Cardiac muscle cell (in vitro differentiated cells and primary cell): Measurements from ENCODE around the gene BPI. TPM values are rescaled to one million over a fixed set of nuclear protein-coding genes. Genes with fewer than 3 reads are reported as not detected.
"Not testable (repeated sequence)": the region's sequence is repeated elsewhere in the genome, so short reads cannot be mapped to it uniquely, and the experiment has no call there.

Experiments used
- DNase-seq, 2 donors: peaks; one replicate each; pipeline versions ENCODE4 v3.0.0 to v3.0.0-alpha.2; 2010 to 2017; ENCODE audit warnings: low read depth in 1 of 2, low spot score in 1 of 2
- H3K27ac ChIP-seq: fragments of 200-600 bp; sonication (generic); 2 replicates; pipeline ENCODE4 v1.5.1; 2016
- H3K27me3 ChIP-seq: fragments of 200-600 bp; sonication (generic); 2 replicates; pipeline ENCODE4 v1.6.0; 2016; ENCODE audit warnings: control low read depth
- H3K36me3 ChIP-seq: fragments of 200-600 bp; sonication (generic); 2 replicates; pipeline ENCODE4 v1.5.1; 2016; ENCODE audit warnings: control low read depth
- H3K4me1 ChIP-seq: fragments of 200-600 bp; sonication (generic); 2 replicates; pipeline ENCODE4 v1.8.1; 2017; ENCODE audit warnings: low read depth, mild to moderate bottlenecking, mixed run types
- H3K4me3 ChIP-seq: fragments of 200-600 bp; sonication (generic); 2 replicates; pipeline ENCODE4 v1.5.1; 2016; ENCODE audit warnings: mild to moderate bottlenecking
- H3K9me3 ChIP-seq: fragments of 200-600 bp; sonication (generic); 2 replicates; pipeline ENCODE4 v1.5.1; 2017; ENCODE audit warnings: low read depth, mild to moderate bottlenecking, control low read depth
- polyA plus RNA-seq: library from polyadenylated mRNA; unstranded; fragments of >200 nt; fragmentation: Nextera tagmentation; extraction: Ambion mirVana; gene quantifications from 2 replicates; pipeline ENCODE4 v1.2.1, GENCODE V29; 2016
- total RNA-seq: library from RNA; depleted of rRNA; stranded (reverse); fragments of >200 nt; gene quantifications from 2 replicates; pipeline ENCODE4 v1.2.3, GENCODE V29; 2016
- TF ChIP-seq, protein P1 (sequence below): IDR thresholded peaks from 2 replicates; pipeline ENCODE4 v1.5.1; 2012; ENCODE audit warnings: low read depth, mild to moderate bottlenecking, low read length

BPI gene
- total RNA-seq: not detected in 2 replicates
- polyA plus RNA-seq: not detected in 2 replicates

- Histone ChIP-seq H3K36me3 (no peaks in the 10 kb centered on the region), H3K9me3 (no peaks in the 10 kb centered on the region), H3K4me1 (no peaks in the 10 kb centered on the region), H3K27me3 (no peaks in the 10 kb centered on the region), H3K27ac (no peak within 1 kb of the TSS), H3K4me3 (no peak within 1 kb of the TSS)
- TF ChIP-seq, protein P1, sequence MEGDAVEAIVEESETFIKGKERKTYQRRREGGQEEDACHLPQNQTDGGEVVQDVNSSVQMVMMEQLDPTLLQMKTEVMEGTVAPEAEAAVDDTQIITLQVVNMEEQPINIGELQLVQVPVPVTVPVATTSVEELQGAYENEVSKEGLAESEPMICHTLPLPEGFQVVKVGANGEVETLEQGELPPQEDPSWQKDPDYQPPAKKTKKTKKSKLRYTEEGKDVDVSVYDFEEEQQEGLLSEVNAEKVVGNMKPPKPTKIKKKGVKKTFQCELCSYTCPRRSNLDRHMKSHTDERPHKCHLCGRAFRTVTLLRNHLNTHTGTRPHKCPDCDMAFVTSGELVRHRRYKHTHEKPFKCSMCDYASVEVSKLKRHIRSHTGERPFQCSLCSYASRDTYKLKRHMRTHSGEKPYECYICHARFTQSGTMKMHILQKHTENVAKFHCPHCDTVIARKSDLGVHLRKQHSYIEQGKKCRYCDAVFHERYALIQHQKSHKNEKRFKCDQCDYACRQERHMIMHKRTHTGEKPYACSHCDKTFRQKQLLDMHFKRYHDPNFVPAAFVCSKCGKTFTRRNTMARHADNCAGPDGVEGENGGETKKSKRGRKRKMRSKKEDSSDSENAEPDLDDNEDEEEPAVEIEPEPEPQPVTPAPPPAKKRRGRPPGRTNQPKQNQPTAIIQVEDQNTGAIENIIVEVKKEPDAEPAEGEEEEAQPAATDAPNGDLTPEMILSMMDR: no peak
- DNase-seq: peak in 1 of 2 donors; percentile 46
These were observed at the start of gene BPI for GRCh38 chr20:38303908-38304379. Gene BPI, plus strand, starts transcription at chr20:38304156. Its CDS starts 68 bp downstream, at chr20:38304224.

DNA sequence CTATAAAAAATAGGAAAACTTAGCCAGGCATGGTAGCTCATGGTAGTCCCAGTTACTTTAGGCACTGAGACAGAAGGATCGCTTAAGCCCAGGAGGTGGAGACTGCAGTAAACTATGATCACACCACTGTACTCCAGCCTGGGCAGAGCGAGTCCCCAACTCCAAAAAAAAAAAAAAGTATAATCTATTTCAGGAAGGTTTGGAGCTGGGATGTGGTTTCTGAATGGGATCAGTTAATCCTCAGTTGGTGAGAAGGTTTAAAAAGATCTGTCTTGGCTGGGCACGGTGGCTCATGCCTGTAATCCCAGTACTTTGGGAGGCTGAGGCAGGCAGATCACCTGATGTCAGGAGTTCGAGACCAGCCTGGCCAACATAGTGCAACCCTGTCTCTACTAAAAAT is 49.3 kb upstream of the BPI start:
- not testable (repeated sequence) for DNase-seq, H3K27ac ChIP-seq, H3K9me3 ChIP-seq, H3K27me3 ChIP-seq, H3K36me3 ChIP-seq, H3K4me3 ChIP-seq, H3K4me1 ChIP-seq

DNA sequence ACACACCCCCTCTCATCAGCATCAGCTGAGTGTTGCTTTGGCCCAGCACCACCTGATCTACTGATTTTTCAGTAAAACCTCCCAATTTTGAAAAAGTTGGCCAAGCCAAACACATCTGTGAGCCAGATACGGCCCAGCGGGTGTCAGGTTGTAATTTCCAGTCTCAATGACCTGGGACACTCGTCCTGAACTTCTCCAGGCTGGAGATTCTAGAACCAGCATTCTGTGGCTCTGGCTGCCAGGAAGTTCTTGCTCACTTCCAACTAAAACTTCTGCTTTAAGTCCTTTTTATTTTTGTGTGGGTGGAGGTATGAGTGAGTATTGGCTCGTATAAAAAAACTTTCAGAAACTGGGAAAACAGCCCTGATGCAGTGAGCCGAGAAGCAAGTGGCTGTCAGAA is 48.6 kb upstream of the BPI start:
- peaks cover 14% of the 10 kb centered on the region for H3K27me3 ChIP-seq
- no peaks in the 10 kb centered on the region for H3K9me3 ChIP-seq
- H3K4me1 ChIP-seq: no peaks in the 10 kb centered on the region
- no peak overlapping the region for H3K27ac ChIP-seq
- H3K36me3 ChIP-seq: no peaks in the 10 kb centered on the region
- DNase-seq: peak in 1 of 2 donors; percentile 39
- no peak overlapping the region for H3K4me3 ChIP-seq
- TF ChIP-seq, protein P1: no peak

- Histone ChIP-seq H3K27me3 (peaks cover 20% of the 10 kb centered on the region), H3K36me3 (no peaks in the 10 kb centered on the region), H3K9me3 (no peaks in the 10 kb centered on the region), H3K27ac (no peak overlapping the region), H3K4me1 (no peaks in the 10 kb centered on the region), H3K4me3 (no peak overlapping the region)
- TF ChIP-seq, protein P1: no peak
- no peak for DNase-seq
These were observed 47.9 kb upstream of the BPI start for GRCh38 chr20:38256021-38256420.

DNA sequence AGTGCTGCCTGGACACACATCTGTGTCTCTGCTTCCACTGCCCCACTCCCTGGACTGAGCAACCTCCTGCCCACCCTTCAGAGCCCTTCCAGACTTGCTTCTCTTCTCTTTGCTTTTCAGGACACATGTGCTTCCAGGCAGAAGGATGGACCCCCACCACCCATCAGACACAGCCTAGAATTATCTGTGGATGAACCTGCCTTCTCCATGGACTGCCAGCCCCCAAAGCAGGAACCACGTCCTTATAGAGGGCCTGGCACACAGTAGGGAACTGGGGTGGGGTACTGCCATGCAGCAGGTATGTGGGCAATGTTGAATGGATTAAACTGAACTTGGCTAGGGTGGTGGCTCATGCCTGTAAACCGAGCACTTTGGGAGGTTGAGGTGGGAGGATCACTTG is 47.0 kb upstream of the BPI start:
- no peak overlapping the region for H3K4me3 ChIP-seq
- TF ChIP-seq, protein P1: no peak

GRCh38 chr20:38258545-38259215 is 45.3 kb upstream of the BPI start:
- DNase-seq: no peak
- TF ChIP-seq, protein P1: no peak
- Histone ChIP-seq H3K9me3 (no peaks in the 10 kb centered on the region), H3K27ac (no peak overlapping the region), H3K27me3 (peaks cover 35% of the 10 kb centered on the region), H3K36me3 (no peaks in the 10 kb centered on the region), H3K4me3 (no peak overlapping the region), H3K4me1 (no peaks in the 10 kb centered on the region)

More for the DNA sequence above, 47.0 kb upstream of the BPI start:
- Histone ChIP-seq H3K36me3 (no peaks in the 10 kb centered on the region), H3K9me3 (no peaks in the 10 kb centered on the region), H3K27ac (no peak overlapping the region), H3K27me3 (peaks cover 28% of the 10 kb centered on the region), H3K4me1 (no peaks in the 10 kb centered on the region)
- no peak for DNase-seq
